ENCODE results near the gene ZFAND3.

Gene ZFAND3

DNA sequence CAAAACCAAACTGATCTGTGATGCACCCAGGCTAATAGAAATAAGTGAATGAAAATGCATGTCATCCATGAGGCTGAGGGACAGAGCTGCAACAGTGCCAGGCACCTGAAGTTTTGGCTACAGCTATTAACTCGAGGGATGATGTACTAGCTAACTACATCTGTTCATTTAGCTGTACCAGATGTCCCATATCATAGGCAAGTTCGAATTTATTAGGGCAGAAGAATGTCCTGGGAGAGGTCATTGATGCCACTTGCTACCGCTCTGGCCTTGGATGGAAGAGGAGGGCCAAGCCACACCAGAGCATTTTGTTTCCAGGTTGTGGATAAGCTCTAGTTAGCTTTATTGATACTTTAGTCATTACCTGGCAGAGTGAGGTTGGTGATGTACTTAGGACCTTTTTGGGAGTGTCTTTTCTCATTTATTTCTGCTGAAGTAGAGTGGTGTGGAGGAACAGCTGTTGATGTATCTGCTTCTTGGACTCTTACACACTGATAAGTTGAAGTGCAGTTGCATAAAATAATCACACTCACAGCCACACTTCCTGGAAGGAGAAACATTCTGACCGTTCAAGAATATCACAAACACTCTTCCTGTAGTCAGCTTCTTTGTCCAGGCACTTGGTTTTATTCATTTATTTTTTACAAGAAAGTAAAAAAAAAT is 8.2 kb downstream of the ZFAND3 start:
- DNase-seq (ENCODE audit: low spot score): no peak

DNA sequence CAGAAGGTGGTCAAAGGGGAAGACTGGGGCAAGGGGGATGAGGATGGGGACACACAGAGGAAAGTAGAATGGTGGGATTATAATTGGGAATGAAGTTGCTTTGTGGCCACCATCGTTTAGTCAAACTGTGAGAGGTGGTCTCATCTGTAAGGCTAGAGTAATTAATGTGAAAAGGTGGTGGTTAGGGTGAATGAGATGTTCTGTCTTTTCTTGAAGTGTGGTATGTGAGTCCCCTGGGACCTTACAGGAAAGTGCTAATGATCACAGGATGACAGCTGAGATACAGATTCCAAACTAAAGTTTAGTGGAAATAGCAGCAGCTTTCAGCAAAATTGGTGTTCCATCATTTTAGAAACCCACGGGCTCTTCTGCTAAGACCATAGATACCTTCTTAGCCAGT is 10.7 kb downstream of the ZFAND3 start:
- no peak for DNase-seq (ENCODE audit: low spot score)

DNA sequence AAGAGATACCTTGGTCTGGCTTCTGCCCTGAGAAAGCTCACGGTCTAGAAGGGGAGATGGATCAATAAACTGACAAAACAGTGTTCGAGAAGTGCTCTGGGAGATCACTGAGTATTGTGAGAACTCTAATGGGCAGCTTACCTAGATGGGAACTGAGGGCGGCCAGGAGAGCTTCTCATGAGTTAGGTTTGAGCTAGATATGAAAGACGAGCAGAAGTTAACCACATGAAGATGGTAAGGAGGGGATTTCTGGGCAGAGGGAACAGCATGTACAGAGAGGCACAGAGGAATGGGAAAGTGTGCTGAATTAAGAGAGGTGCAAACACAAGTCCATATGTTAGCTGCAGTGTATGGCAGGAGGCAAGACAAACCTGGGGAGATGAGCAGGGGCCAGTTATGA is 11.9 kb downstream of the ZFAND3 start:
- DNase-seq (ENCODE audit: low spot score): no peak

DNA sequence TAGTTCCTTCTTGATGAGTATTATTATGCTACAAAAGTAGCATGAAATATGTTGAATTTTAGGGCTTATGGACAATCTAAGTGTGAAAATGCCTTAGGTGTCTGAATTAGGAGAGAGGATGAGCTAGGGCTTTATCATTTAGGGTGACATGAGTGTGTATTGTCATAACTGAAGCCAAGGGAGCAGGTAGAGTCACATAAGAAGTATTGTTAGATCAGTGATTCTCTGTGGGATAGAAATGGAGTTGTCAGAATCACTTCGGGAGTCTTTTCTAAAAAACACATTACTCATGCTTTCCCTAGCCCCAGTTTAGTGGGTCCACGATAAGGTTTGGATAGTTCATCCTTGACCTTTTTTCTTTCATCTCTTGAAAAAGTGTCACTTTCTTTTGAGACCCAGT is 16.4 kb downstream of the ZFAND3 start:
- no peak for DNase-seq (ENCODE audit: low spot score)

DNA sequence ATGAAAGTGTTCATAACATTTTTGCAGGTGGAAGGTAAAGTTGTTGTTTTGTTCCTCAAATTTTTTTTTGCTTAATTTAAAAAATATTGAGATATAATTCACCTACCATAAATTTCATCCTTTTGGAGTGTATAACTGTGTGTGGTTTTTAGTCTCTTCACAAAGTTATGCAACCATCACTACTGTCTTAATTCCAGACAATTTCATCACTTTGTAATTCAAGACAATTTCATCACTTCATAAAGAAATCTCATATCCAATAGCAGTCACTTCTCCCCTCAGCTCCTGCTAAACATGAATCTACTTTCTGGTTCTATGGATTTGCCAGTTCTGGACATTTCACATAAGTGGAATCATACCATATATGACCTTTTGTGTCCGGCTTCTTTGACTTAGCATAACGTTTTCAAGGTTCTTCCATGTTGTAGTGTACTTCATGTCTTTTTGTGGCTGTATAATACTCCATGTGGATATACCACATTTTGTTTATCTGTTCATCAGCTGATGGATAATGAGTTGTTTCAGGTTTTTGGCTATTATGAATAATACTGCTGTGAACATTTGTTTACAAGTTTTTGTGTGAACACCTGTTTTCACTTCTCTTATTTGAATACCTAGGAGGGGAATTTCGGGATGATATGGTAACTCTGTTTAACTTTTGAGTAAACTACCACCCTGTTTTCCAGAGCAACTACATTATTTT is 18.8 kb downstream of the ZFAND3 start:
- no peak for DNase-seq (ENCODE audit: low spot score)

DNA sequence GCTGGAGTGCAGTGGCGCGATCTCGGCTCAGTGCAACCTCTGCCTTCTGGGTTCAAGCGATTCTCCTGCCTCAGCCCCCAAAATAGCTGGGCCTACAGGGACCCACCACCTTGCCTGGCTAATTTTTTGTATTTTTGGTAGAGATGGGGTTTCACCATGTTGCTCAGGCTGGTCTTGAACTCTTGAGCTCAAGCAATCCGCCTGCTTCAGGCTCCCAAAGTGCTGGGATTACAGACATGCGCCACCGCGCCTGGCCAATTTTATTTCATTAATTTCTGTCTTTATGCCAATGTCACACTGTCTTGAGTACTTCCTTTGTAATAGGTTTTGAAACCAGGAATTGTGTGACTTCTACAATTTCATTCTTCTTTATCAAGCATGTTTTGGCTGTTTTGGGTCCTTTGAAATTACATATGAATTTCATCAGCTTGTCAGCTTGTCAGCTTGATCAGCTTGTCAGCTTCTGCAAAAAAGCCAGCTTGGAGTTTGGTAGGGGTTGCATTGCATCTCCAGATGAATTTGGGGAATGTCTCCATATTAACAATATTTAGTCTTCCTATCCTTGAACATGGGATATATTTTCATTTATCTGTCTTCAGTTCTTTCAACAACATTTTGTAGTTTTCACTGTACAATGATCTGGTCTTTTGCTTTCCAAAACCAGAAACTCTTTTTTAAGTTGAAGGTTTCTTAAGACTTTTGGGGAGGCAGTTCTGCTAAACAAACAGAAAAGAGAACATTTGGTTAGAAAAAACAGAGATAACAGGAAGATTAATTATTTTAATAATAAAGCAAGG is 20.8 kb downstream of the ZFAND3 start:
- DNase-seq (ENCODE audit: low spot score): no peak

DNA sequence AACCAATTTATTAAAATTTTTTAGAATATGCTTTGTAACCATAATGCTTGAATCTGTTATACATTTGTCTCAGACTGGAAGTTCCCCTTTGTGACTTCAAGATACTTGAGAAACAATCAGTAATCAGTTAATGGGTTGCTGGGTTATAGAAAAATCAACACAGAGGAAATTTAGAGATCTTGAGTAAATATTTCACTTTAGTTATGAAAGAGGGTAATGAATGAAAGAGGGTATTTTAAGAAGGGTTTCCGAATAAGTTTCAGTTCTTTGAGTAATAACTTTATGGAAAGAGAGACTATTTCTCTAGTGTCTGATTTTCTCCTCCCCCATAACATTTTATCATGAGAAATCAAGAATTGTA is 21.4 kb downstream of the ZFAND3 start:
- DNase-seq (ENCODE audit: low spot score): no peak

DNA sequence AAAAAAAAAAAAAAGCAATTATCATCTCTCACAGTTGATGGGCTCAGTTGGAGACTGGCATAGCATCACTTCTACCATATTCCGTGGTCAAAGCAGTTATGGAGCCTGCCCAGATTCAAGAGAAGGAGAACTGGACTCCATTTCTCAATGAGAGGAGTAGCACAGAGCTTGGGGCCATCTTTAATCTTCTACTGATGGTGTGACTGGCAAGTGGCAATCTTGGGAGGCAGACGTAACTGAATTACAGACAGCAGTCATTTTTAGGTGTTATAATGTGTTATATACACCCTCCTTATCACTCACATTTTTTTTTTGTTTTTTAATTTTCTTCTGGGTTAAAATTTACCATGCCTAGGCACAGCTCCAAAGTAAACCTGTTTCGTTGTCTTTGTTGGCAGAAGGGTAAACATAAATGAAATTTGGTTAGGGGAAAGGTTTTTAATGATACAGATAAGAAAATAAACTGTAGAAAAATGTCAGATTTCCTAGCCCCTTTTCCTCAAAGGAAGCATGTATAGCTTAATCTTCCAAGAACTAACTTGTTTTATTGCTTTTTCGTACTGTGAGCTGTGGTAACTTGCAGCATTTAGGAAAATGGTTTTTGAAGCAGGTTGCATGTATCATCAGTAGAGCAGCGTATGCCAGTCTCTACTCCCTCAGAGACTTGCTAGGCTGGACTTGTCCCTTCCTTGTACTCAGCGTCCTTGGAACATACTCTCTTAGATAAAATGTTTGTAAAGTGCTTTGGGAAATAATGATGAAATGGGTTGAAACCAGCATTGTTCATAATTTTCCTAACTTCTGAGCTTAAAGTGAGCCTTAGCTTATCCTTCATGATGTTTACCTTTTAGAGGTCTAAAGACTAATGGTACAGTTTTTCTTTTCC is 25.7 kb downstream of the ZFAND3 start:
- no peak for DNase-seq (ENCODE audit: low spot score)

DNA sequence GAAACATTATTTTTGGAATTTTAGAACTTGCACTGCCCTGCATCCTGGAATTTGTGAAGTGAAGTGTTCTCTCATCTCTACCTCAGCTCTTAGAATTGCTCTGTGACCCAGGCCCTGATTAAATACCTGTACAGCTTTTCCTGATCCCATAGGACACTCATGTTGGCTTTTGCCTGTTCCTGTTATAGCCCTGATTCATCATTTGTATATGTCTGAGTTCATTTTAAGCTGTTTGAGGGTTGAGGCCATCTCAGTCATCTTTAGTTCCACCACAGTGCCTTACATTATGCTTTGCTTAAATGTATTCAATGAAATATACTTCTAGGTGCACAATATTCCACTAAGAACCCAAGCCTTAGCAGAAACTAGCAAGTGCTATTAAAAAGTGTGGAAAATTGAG is 26.4 kb downstream of the ZFAND3 start:
- DNase-seq (ENCODE audit: low spot score): no peak

DNA sequence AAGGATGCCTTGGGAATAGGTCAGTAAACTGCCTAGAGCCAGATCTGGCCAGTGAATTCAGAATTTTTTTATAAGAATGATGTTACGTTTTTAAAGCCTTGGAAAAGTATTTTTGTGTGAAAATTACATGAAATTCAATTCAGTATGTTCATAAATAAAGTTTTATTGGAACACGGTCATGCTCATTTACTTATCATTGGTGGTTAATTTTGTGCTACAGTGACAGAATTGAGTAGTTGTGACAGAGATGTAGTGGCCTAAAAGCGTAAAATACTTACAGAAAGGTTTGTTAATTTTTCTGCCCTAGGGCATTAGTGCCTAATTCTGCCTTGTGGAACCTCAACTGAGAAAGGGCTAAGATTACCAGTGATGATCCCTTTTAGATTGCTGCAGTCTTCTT is 28.2 kb downstream of the ZFAND3 start:
- no peak for DNase-seq (ENCODE audit: low spot score)

DNA sequence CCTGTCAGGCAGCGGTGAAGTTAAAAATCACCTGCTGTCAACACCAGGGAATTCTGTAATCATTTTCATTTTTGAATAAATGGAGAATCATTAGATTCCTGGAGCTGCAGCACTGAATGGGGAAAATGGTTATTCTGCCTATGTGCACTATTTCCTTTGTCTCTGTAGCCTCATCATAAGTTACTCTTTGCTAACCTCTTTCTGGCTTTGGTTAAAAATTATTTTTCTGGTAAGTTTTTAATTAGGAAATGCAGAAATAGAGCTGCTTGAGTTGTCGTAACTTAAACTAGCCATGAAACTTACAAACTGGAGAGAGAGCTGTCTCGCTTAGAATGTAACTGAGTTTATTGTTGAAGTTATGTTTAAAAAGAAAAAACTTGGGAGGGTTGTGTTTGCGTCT is 28.8 kb downstream of the ZFAND3 start:
- DNase-seq (ENCODE audit: low spot score): no peak

DNA sequence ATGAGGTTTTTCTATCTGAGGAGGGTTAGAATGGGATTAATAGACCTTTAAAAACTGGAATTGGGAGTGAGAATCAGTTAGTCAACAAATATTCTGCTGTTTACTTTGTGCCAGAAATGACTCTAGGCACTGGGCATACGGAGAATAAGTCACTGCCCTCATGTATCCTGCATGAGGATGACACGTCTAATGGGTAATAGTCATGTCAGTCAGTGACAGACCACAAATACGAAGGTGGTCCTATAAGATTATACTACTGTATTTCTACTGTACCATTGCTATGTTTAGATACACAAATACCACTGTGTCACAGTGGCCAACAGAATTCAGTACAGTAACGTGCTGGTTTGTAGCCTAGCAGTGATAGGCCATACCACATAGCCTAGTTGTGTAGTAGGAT is 30.7 kb downstream of the ZFAND3 start:
- DNase-seq (ENCODE audit: low spot score): no peak

DNA sequence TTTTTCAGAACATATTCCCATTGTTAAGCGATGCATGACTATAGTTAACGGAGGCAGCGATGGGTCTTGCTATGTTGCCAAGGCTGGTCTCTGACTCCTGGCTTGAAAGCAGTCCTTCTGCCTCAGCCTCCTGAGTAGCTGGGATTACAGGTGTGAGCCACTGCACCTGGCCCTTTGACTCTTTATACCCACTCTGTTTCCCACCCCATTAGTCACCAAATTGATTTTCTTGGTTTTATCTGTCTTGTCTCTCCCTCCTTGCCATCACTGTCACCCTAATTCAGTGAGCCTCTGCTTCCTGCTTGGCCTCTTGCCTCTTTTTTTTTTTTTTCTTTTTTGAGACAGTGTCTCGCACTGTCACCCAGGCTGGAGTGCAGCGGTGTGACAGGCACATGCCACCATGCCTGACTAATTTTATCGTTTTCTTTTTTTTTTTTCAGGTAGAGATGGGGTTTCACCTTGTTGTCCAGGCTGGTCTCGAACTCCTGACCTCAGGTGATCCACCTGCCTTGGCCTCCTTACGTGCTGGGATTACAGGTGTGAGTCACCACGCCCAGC is 31.3 kb downstream of the ZFAND3 start:
- DNase-seq (ENCODE audit: low spot score): no peak

DNA sequence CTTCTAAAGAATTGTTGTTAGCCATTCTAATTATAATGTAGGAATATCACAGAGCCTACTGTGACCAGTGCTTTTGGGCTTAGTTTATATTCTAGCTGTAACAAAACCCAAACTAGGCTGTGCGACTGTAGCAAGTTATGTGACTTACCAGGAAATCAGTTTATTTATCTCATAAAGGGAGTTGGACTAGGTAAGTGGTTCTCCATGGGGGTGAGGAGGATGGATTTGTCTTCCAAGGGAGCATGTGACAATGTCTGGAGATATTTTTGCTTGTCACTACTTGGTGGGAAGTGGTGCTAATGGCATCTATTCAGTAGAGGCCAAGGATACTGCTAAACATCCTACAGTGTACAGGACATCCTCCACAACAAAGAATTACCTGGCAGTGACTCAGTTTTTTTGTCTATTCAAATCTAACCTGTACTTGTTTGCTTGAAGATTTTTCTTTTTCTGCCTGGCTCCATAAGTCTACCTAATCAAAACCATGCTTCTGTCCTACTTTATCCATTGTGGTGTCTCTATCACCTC is 32.5 kb downstream of the ZFAND3 start:
- DNase-seq (ENCODE audit: low spot score): no peak

DNA sequence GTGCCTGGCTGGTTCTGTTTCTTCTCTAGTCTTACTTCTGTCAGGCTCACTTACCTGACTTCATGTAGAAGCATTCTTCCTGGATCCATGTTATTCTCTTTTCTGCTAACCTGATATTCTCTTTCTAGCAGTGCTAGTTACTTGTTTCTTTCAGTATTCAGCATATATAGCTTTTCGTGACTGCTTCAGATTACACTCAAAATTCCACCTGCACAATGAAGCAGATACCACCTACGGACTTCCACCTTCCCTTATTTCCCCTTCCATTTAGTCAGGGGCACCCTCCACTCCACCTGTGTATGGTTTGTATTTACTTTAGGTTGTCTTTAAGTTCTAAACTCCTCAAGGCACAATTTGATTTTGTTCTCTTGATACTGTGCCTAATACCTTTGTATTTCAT is 36.8 kb downstream of the ZFAND3 start:
- peak; percentile 16 for DNase-seq (ENCODE audit: low spot score)

DNA sequence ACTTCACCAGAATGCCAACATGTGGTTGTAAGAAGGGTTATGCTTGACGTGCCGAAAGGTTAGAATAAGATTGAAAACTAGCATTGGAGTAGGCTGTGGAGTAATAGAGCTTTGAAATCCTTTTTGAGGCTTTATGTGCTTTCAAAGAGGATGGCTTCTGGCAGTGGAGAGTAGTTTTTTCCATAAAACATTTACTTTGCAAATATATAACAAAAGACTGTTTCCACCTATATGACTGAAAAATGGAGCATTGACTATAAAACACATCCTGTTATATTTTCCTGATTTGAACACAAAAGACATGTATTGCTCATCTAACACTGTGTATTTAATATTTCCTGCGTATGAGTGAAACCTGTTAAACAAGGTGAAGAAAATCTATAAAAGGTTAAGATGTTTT is 38.8 kb downstream of the ZFAND3 start:
- no peak for DNase-seq (ENCODE audit: low spot score)

DNA sequence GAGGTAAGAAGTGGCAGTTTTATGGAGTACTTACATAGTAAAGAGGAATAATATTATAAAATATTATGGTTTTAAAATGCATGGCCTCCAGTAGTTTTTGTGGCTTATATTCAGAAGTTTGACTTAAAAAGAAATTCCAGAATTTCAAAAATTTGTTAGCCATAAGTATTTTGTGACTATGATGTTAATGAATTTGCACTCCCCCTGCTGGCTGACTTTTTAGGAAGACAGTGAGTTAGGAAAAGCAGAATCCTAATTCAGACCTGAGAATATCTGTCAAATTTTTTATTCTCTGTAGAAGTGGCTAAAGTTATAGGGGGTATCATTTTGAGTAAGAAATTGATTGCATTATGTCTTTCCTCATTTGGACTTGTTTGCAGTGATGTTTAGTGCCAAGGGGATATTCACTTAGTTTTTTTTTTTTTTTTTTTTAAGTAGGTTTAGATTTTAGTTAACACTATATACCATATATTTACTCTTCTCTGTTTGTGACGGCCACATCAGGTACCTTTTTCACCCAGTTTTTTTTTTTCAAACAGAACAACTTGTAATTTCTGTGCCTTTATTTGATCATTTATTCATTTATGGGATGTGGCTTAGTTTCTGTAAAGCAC is 40.8 kb downstream of the ZFAND3 start:
- DNase-seq (ENCODE audit: low spot score): no peak

DNA sequence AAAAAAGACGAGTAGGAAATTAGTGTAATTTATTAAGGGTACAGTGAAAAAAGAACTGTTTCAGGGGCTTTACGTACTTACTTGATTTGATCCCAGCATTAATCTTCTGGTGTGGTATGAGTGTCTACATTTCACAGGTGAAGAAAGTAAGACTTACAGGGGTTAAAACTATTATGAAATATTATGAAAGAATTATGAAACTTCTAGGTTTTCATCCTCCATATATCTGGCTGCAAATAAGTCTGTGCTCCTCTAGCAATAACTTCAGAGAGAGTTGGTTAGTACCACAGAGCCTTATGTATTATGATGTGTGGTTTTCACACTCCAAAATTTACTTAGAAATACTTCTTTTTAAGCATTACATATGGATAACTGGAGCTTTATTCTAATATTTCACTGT is 41.9 kb downstream of the ZFAND3 start:
- no peak for DNase-seq (ENCODE audit: low spot score)

DNA sequence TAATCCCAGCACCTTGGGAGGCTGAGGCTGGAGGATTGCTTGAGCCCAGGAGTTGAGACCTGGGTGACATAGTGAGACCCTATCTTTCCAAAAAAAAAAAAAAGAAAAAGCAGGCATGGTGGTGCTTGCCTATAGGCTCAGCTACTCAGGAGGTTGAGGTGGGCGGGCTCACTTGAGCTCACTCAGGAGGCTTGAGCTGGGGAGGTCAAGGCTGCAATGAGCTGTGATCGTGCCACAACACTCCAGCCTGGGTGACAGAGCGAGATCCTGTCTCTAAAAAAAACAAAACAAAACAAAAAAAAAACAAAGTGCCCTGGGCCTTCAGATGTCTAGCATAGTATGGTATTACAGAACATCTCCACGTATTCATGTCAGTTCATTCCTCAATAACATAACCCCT is 42.9 kb downstream of the ZFAND3 start:
- no peak for DNase-seq (ENCODE audit: low spot score)

DNA sequence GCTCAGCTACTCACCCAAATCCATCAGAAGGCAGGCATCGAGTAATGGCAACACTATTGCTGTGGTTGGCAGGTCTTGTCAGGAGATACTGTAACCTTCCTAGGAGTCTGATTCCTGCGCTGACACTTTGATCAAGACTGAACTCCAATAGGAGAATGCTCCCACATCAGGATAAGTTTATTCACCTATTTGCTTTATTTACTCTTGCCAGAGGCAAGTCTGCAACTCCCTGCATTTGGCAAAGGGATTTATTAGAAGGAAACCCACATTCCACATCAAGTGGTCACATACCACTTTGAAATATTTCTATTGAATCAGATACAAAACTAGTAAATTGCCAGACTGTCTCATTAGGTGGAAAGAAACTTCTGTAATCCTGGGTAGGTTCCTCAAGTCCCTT is 43.5 kb downstream of the ZFAND3 start:
- DNase-seq (ENCODE audit: low spot score): no peak

DNA sequence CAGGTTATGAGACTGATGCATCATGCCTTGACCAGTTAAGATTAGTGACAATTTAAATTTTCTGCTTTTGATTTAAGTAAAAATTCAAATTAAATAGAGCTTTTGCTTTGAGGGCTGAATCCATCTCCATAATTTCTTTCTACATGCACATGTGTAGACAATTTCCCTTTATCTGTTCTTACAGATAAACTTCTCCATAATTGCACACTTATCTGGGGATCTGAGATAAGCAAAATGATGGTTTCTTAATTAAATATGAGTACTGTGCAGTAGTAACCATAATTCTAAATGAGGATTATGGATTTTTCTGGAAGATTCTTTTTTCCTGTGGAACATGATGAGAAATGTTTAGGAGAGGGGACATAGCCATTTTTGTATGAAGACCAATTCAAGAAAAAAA is 44.7 kb downstream of the ZFAND3 start:
- DNase-seq (ENCODE audit: low spot score): no peak
